Fibroblast of lung (primary cell): Measurements from ENCODE around the gene ENKD1. TPM values are rescaled to one million over a fixed set of nuclear protein-coding genes. Genes with fewer than 3 reads are reported as not detected.

ENCODE experiments used
- DNase-seq, 2 donors: peaks; one replicate each; pipeline versions ENCODE4 v3.0.0 to v3.0.0-alpha.2; 2010; ENCODE audit warnings: low read depth in 2 of 2
- H2AFZ ChIP-seq: 2 replicates; pipeline ENCODE4 v1.5.1; 2012; ENCODE audit warnings: low read length, control low read depth, inconsistent platforms
- H3K27ac ChIP-seq: 2 replicates; pipeline ENCODE4 v1.5.1; 2011; ENCODE audit warnings: low read length, control low read depth; ENCODE audit not compliant: insufficient read depth
- H3K27me3 ChIP-seq: 2 replicates; pipeline ENCODE4 v1.5.1; 2011; ENCODE audit warnings: mild to moderate bottlenecking, low read length; ENCODE audit not compliant: control insufficient read depth, insufficient read depth
- H3K36me3 ChIP-seq: 2 replicates; pipeline ENCODE4 v1.5.1; 2011; ENCODE audit warnings: low read length; ENCODE audit not compliant: control insufficient read depth, insufficient read depth
- H3K4me1 ChIP-seq: 2 replicates; pipeline ENCODE4 v1.5.1; 2011; ENCODE audit warnings: low read length; ENCODE audit not compliant: control insufficient read depth, insufficient read depth; ENCODE audit errors: extremely low read depth
- H3K4me2 ChIP-seq: 2 replicates; pipeline ENCODE4 v1.5.1; 2011; ENCODE audit warnings: low read length, control low read depth; ENCODE audit not compliant: insufficient read depth; ENCODE audit errors: extremely low read depth
- H3K4me3 ChIP-seq, 4 experiments: fragments of 200-600 bp in 1 of 4; sonication (generic) in 1 of 4; replicated peaks in 1 of 4; 2 replicates each; pipeline ENCODE4 v1.5.1; 2011 to 2016; ENCODE audit warnings: low read length in 4 of 4, low read depth in 3 of 4, mild to moderate bottlenecking in 3 of 4, control low read depth in 2 of 4, inconsistent platforms in 1 of 4, mixed read lengths in 1 of 4; ENCODE audit not compliant: insufficient read depth in 1 of 4; ENCODE audit errors: control extremely low read depth in 1 of 4
- H3K79me2 ChIP-seq: 2 replicates; pipeline ENCODE4 v1.5.1; 2012; ENCODE audit warnings: mild to moderate bottlenecking, low read length, inconsistent platforms; ENCODE audit not compliant: control insufficient read depth, insufficient read depth
- H3K9ac ChIP-seq: 2 replicates; pipeline ENCODE4 v1.5.1; 2011; ENCODE audit warnings: mild to moderate bottlenecking, low read length, control low read depth; ENCODE audit not compliant: insufficient read depth
- H3K9me3 ChIP-seq: 2 replicates; pipeline ENCODE4 v1.5.1; 2012; ENCODE audit warnings: low read depth, low read length; ENCODE audit not compliant: control insufficient read depth, insufficient read depth
- H4K20me1 ChIP-seq: 2 replicates; pipeline ENCODE4 v1.5.1; 2011; ENCODE audit warnings: low read length; ENCODE audit not compliant: control insufficient read depth, insufficient read depth; ENCODE audit errors: extremely low read depth
- CTCF ChIP-seq, 2 donors: IDR thresholded peaks in 1 of 2; conservative IDR thresholded peaks in 1 of 2; 1 replicate in 1 of 2; 2 replicates in 1 of 2; pipeline ENCODE4 v1.5.1; 2011 to 2012; ENCODE audit warnings: low read length in 2 of 2, control low read depth in 1 of 2, inconsistent platforms in 1 of 2, low read depth in 1 of 2, mild to moderate bottlenecking in 1 of 2
- EZH2 ChIP-seq: IDR thresholded peaks from 2 replicates; pipeline ENCODE4 v1.5.1; 2012; ENCODE audit warnings: low read length, control low read depth, mild to moderate bottlenecking; ENCODE audit errors: missing control alignments
- polyA plus RNA-seq, 2 donors: library from polyadenylated mRNA; depleted of rRNA in 1 of 2; stranded (reverse) in 1 of 2; unstranded in 1 of 2; fragments of >200 nt; gene quantifications; 2 replicates each; pipeline ENCODE4 v1.2.1, GENCODE V29; 2011 to 2012; ENCODE audit warnings: missing spikeins in 1 of 2
- total RNA-seq: library from RNA; depleted of rRNA; stranded (reverse); fragments of >200 nt; gene quantifications from 2 replicates; pipeline ENCODE4 v1.2.1, GENCODE V29; 2014

Gene ENKD1
- total and polyA plus RNA-seq, 2 donors (not counting 1 experiment from before 2014, with no cell fraction given), result 3.2 to 17.8 TPM

- no peaks in the 10 kb centered on the region for H3K27me3 ChIP-seq
- H3K27ac ChIP-seq, result no peak overlapping the region
- H3K36me3 ChIP-seq, result peaks cover 2% of the 10 kb centered on the region
- H3K9ac ChIP-seq, result no peak overlapping the region
- TF ChIP-seq EZH2, result no peak
- TF ChIP-seq CTCF (conservative IDR thresholded peaks at IDR 0.05 in 1 of 2, IDR thresholded peaks at IDR 0.05 in 1 of 2; ENCODE audit: low read depth in 1 of 2, low read length in 2 of 2), result no peak
- peaks cover 19% of the 10 kb centered on the region for H3K4me1 ChIP-seq
- DNase-seq, result no peak
- H4K20me1 ChIP-seq, result no peaks in the 10 kb centered on the region
- H2AFZ ChIP-seq, result no peak overlapping the region
- no peak overlapping the region for H3K4me3 ChIP-seq
- no peak overlapping the region for H3K4me2 ChIP-seq
- H3K9me3 ChIP-seq, result no peaks in the 10 kb centered on the region
- no peaks in the 10 kb centered on the region for H3K79me2 ChIP-seq
These were observed 2.3 kb downstream of the ENKD1 start for GRCh38 chr16:67664258-67664657.

GRCh38 chr16:67663877-67664222, 2.7 kb downstream of the ENKD1 start:
- no peak overlapping the region for H3K4me2 ChIP-seq
- H3K9me3 ChIP-seq, result no peaks in the 10 kb centered on the region
- no peak overlapping the region for H3K9ac ChIP-seq
- H4K20me1 ChIP-seq, result no peaks in the 10 kb centered on the region
- no peaks in the 10 kb centered on the region for H3K27me3 ChIP-seq
- peaks cover 2% of the 10 kb centered on the region for H3K36me3 ChIP-seq
- no peak for DNase-seq
- TF ChIP-seq CTCF (conservative IDR thresholded peaks at IDR 0.05 in 1 of 2, IDR thresholded peaks at IDR 0.05 in 1 of 2; ENCODE audit: low read depth in 1 of 2, low read length in 2 of 2), result no peak
- no peak for TF ChIP-seq EZH2
- H3K4me3 ChIP-seq, result no peak overlapping the region
- no peak overlapping the region for H2AFZ ChIP-seq
- no peaks in the 10 kb centered on the region for H3K79me2 ChIP-seq
- H3K27ac ChIP-seq, result no peak overlapping the region
- H3K4me1 ChIP-seq, result peaks cover 20% of the 10 kb centered on the region

GRCh38 chr16:67663151-67663876, 3.2 kb downstream of the ENKD1 start:
- no peak overlapping the region for H3K27ac ChIP-seq
- no peaks in the 10 kb centered on the region for H3K9me3 ChIP-seq
- no peaks in the 10 kb centered on the region for H4K20me1 ChIP-seq
- H2AFZ ChIP-seq, result no peak overlapping the region
- no peak for DNase-seq
- no peak overlapping the region for H3K4me3 ChIP-seq
- H3K4me1 ChIP-seq, result peaks cover 20% of the 10 kb centered on the region
- no peaks in the 10 kb centered on the region for H3K27me3 ChIP-seq
- peaks cover 3% of the 10 kb centered on the region for H3K36me3 ChIP-seq
- H3K9ac ChIP-seq, result no peak overlapping the region
- TF ChIP-seq CTCF (conservative IDR thresholded peaks at IDR 0.05 in 1 of 2, IDR thresholded peaks at IDR 0.05 in 1 of 2; ENCODE audit: low read depth in 1 of 2, low read length in 2 of 2), result peak in 1 of 2 donors; percentile 34
- TF ChIP-seq EZH2, result no peak
- H3K79me2 ChIP-seq, result no peaks in the 10 kb centered on the region
- no peak overlapping the region for H3K4me2 ChIP-seq
